ENCODE results near the gene HIPK2. TPM values are rescaled to one million over a fixed set of nuclear protein-coding genes. Genes with fewer than 3 reads are reported as not detected.

The HIPK2 gene
- total and polyA plus RNA-seq, 3 experiments from 2014 or later = 1.7 to 22.7 (median 21.2) TPM

DNA sequence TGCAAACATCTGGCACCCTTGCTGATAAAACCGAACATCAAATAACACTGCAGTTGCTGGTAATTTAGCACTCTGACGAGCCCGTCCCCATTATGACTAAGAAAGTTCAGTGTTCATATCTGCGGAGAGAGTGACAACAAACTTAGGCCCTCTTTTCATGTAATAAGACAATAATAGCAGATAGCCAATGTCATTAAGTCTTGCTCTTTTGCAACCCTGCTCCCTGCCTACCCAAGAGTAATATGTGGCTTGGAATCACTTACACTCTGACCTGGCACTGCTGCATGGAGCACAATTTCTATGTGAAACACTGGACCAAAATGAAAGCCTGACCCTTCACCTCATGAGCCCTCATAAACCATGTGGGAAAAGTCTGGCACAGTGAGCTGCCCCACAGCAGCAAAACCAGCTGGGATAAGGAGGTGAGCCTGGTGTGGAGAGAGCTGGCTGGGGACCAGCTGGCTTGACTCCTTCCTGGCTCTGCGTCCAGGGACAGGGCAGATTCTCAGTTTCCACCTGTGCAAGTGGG is 86.5 kb downstream of the HIPK2 start:
- Mint-ChIP-seq H3K4me1 (peaks cover 0 to 11% (median 3%) of the 10 kb centered on the region in 3 donors), H3K27me3 (no peaks in the 10 kb centered on the region), H3K9me3 (peaks cover 0 to 2% (median 0%) of the 10 kb centered on the region in 5 donors), H3K27ac (no peak overlapping the region), H3K36me3 (peaks cover 12 to 27% (median 18%) of the 10 kb centered on the region in 3 donors), H3K4me3 (no peak overlapping the region)
- no peak for DNase-seq
- H3K27me3 ChIP-seq (ENCODE audit: insufficient read depth, low read length, poor library complexity, severe bottlenecking) = no peaks in the 10 kb centered on the region
- ChIA-PET CTCF (no interaction called here), POLR2A (interaction anchor here (1.0 kb wide), 1 partner anchor 36 kb away, joined by 3 read pairs; no protein-coding TSS in a partner anchor)
- H3K27ac ChIP-seq (ENCODE audit: low read depth, low read length) = no peak overlapping the region
- no peaks in the 10 kb centered on the region for H3K36me3 ChIP-seq (ENCODE audit: insufficient read depth, low read length)
- H3K4me3 ChIP-seq (ENCODE audit: low read length) = no peak overlapping the region
- no peaks in the 10 kb centered on the region for H3K9me3 ChIP-seq (ENCODE audit: low read length)
- H3K4me1 ChIP-seq (ENCODE audit: insufficient read depth, low read length) = no peaks in the 10 kb centered on the region

DNA sequence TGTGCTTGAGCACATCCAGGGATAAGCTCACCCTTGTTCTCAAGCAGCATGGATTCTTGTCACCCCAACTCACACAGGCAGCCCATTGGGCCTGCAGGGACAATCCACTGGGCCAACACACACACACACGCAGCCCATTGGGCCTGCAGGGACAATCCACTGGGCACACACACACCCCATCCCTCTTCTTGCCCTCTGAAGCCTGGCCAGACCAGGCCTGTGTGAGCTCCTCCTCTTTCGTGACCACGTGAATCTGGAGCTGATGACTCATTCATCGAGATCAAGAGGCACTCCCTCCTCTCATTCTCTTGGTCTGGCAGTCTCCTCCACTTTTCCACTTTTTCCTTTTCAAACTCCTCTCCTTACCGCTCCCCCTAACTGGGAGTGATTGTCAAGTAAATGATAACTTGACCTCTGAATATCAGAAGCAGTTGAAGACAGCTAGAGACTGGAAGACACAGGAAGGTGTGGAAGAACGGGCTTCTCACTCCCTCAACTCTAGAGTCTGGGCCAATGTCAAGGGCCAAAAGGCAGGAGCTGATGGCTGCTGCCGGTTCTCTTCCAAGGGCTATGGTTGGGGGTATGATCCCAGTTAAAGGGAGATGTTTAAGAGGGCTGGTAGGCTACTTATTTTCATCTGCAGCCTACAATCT is 89.7 kb downstream of the HIPK2 start:
- H3K9me3 ChIP-seq (ENCODE audit: low read length) = no peaks in the 10 kb centered on the region
- Mint-ChIP-seq H3K36me3 (peaks cover 9 to 27% (median 23%) of the 10 kb centered on the region in 3 donors), H3K4me3 (no peak overlapping the region), H3K27me3 (no peaks in the 10 kb centered on the region), H3K27ac (peak overlapping the region in 1 of 8 donors; percentile 7), H3K4me1 (peaks cover 3 to 12% (median 12%) of the 10 kb centered on the region in 3 donors), H3K9me3 (peaks cover 0 to 5% (median 2%) of the 10 kb centered on the region in 5 donors)
- POLR2A ChIA-PET = no interaction called here
- H3K4me3 ChIP-seq (ENCODE audit: low read length) = no peak overlapping the region
- no peaks in the 10 kb centered on the region for H3K36me3 ChIP-seq (ENCODE audit: insufficient read depth, low read length)
- no peak overlapping the region for H3K27ac ChIP-seq (ENCODE audit: low read depth, low read length)
- peaks cover 5% of the 10 kb centered on the region for H3K4me1 ChIP-seq (ENCODE audit: insufficient read depth, low read length)
- CTCF ChIA-PET = interaction anchor here (1.7 kb wide), 1 partner anchor 42 kb away, joined by 5 read pairs; no protein-coding TSS in a partner anchor
- no peak for DNase-seq
- no peaks in the 10 kb centered on the region for H3K27me3 ChIP-seq (ENCODE audit: insufficient read depth, low read length, poor library complexity, severe bottlenecking)

DNA sequence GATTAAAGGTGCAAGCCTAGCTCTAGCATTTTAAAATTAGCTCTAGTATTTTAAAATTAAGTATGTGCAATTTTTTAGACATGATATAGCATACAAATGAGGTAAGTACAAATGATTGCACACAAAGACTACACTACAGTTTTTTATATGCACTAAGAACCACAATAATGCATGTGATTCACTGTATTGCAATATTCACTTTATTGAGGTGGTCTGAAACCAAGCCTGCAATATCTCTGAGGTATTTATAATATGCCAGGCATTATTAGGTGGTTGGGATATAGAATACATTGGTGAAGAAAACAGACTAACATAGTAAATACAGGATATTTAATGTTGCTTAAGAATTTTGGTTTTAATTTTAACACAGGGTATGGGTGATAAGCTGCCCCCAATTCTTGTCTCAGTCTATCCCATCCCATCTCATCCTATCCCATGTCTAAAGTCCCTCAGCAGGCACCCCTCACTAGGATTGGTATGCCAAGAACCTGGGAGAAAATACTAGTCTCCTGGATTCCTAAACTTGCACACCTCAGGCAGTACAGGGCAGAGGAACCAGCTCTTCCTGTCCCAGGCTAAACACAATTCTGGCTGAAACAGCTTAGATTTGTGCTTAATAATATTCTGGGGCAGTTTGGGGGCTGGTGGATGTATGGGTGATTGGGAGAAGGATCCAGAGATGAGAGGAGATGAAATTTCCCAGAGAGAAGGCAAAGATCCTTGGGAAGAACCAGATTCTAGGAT is 90.4 kb downstream of the HIPK2 start:
- Histone ChIP-seq H3K4me1 (ENCODE audit: insufficient read depth, low read length) (peaks cover 12% of the 10 kb centered on the region), H3K27me3 (ENCODE audit: insufficient read depth, low read length, poor library complexity, severe bottlenecking) (no peaks in the 10 kb centered on the region), H3K36me3 (ENCODE audit: insufficient read depth, low read length) (no peaks in the 10 kb centered on the region), H3K4me3 (ENCODE audit: low read length) (no peak overlapping the region), H3K27ac (ENCODE audit: low read depth, low read length) (no peak overlapping the region), H3K9me3 (ENCODE audit: low read length) (no peaks in the 10 kb centered on the region)
- no peaks in the 10 kb centered on the region for H3K27me3 Mint-ChIP-seq
- peaks cover 9 to 27% (median 23%) of the 10 kb centered on the region in 3 donors for H3K36me3 Mint-ChIP-seq
- no peak overlapping the region for H3K4me3 Mint-ChIP-seq
- no peak for DNase-seq
- ChIA-PET POLR2A (no interaction called here), CTCF (interaction anchor here (1.7 kb wide), 1 partner anchor 42 kb away, joined by 5 read pairs; no protein-coding TSS in a partner anchor)
- peaks cover 9 to 20% (median 19%) of the 10 kb centered on the region in 3 donors for H3K4me1 Mint-ChIP-seq
- peak overlapping the region in 1 of 8 donors; percentile 85 for H3K27ac Mint-ChIP-seq
- peaks cover 0 to 5% (median 2%) of the 10 kb centered on the region in 5 donors for H3K9me3 Mint-ChIP-seq

DNA sequence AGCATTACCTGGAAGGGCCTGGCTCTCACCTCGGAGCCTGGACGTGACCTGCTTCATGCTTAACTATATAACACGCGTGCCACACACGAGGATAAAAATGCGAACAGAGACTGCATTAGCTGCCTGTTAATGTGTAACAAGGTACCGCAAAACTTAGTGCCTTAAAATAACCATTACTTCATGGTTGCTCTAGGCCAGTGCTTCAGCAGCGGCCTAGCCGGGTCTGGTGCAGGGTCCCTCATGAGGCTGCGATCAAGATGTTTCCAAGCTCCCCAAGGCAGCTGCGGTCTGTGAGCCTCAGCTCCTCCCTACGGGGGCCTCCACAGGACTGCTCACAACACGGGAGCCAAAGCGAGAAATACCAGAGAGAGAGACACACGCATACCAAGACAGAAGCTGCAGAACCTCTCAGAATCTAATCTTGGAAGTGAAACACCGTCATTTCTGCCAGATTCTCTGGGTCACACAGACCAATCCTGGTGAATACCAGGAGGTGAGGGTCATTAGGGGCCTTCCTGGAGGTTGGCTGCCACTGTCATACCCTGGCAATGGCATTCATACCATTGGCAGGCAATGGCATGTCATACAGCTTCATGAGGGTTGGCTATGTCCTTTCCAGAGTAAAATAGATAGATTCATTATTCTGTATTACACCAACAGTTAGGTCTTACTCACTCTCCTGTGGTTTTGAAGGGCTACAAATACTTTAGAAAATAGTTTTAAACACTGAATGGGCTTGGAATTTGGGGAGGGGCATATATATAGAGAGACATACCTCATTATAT is 94.5 kb downstream of the HIPK2 start:
- no peak for DNase-seq
- no peaks in the 10 kb centered on the region for H3K27me3 Mint-ChIP-seq
- H3K4me1 ChIP-seq (ENCODE audit: insufficient read depth, low read length) = peaks cover 23% of the 10 kb centered on the region
- no peak overlapping the region for H3K4me3 ChIP-seq (ENCODE audit: low read length)
- peaks cover 0 to 5% (median 2%) of the 10 kb centered on the region in 5 donors for H3K9me3 Mint-ChIP-seq
- CTCF ChIA-PET = no interaction called here
- H3K36me3 ChIP-seq (ENCODE audit: insufficient read depth, low read length) = no peaks in the 10 kb centered on the region
- no peaks in the 10 kb centered on the region for H3K9me3 ChIP-seq (ENCODE audit: low read length)
- H3K27ac ChIP-seq (ENCODE audit: low read depth, low read length) = no peak overlapping the region
- H3K4me3 Mint-ChIP-seq = no peak overlapping the region
- POLR2A ChIA-PET = no interaction called here
- no peaks in the 10 kb centered on the region for H3K27me3 ChIP-seq (ENCODE audit: insufficient read depth, low read length, poor library complexity, severe bottlenecking)
- peak overlapping the region in 1 of 8 donors; percentile 45 for H3K27ac Mint-ChIP-seq
- H3K4me1 Mint-ChIP-seq = peaks cover 24 to 42% (median 40%) of the 10 kb centered on the region in 3 donors
- H3K36me3 Mint-ChIP-seq = peaks cover 2 to 17% (median 6%) of the 10 kb centered on the region in 3 donors

DNA sequence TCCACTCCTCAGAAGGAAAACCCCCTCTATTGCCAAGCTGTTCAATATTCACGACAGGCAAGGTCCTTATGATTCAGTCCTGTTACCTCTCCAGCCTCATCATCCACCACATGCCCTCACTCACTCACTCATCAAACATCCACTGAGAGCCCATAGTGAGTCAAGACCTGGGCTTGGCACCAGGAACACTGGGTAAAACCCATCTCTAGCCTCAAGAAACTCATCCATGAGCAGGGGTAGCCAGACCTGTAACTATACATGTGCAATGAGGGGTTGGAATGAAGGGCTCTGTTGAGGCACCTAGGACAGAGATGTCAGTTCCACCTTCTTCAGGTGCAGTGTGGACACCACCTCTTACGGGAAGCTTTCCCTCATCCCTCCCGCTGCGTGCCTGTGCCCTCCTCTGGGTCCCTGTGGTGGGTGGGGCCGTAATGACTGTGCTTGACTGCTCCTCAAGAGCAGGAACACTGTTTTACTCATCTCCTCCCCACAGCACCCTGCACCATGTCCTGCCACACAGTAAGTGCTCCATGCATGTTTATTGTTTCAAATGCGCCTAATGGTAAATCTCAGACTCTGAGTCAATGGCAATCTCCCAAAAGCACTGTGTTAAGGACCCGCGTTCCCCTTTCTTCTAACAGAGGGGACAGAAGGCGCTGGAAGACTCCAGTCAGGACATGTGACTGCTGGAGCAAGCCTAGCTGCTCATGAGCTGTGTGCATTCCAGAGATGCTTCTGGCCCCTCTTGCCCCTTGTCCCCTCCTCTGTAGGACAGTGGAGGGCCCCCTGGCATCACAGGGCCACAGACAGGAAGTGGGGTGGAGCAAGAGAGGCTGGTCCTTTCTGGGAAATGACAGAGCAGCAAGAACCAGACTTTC is 95.4 kb downstream of the HIPK2 start:
- no peaks in the 10 kb centered on the region for H3K27me3 Mint-ChIP-seq
- H3K27me3 ChIP-seq (ENCODE audit: insufficient read depth, low read length, poor library complexity, severe bottlenecking) = no peaks in the 10 kb centered on the region
- no peak overlapping the region for H3K4me3 ChIP-seq (ENCODE audit: low read length)
- peak overlapping the region in 3 of 8 donors; percentile 3 to 74 (median 48) for H3K27ac Mint-ChIP-seq
- H3K4me1 ChIP-seq (ENCODE audit: insufficient read depth, low read length) = peaks cover 23% of the 10 kb centered on the region
- POLR2A ChIA-PET = no interaction called here
- DNase-seq = no peak
- no peak overlapping the region for H3K27ac ChIP-seq (ENCODE audit: low read depth, low read length)
- peaks cover 24 to 42% (median 40%) of the 10 kb centered on the region in 3 donors for H3K4me1 Mint-ChIP-seq
- CTCF ChIA-PET = interaction anchor here (1.4 kb wide), 1 partner anchor 36 kb away, joined by 5 read pairs; no protein-coding TSS in a partner anchor
- peaks cover 2 to 10% (median 6%) of the 10 kb centered on the region in 3 donors for H3K36me3 Mint-ChIP-seq
- H3K36me3 ChIP-seq (ENCODE audit: insufficient read depth, low read length) = no peaks in the 10 kb centered on the region
- H3K9me3 Mint-ChIP-seq = peaks cover 0 to 5% (median 2%) of the 10 kb centered on the region in 5 donors
- peak overlapping the region in 5 of 7 donors; percentile 14 to 76 (median 23) for H3K4me3 Mint-ChIP-seq
- H3K9me3 ChIP-seq (ENCODE audit: low read length) = no peaks in the 10 kb centered on the region

DNA sequence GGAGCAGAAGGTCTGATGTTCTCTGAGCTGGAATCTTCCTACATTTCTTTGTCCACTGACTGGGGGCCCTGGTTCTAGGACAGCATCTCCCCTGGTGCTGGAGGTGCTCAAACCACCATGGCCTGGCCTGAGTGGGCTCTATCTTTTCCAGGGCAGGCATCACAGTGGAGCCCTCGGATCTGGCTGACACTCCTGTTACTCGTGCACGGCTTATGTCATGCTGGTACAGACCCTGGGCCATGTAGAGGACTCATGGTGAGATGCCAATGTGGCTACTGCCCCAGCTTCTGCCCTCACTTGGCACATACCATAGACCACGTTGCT is 96.0 kb downstream of the HIPK2 start:
- H3K4me3 ChIP-seq (ENCODE audit: low read length) = no peak overlapping the region
- CTCF ChIA-PET = interaction anchor here (1.4 kb wide), 1 partner anchor 36 kb away, joined by 5 read pairs; no protein-coding TSS in a partner anchor
- Mint-ChIP-seq H3K4me3 (peak overlapping the region in 6 of 7 donors; percentile 14 to 71 (median 34)), H3K27ac (peak overlapping the region in 3 of 8 donors; percentile 3 to 74 (median 17)), H3K27me3 (no peaks in the 10 kb centered on the region), H3K4me1 (peaks cover 24 to 42% (median 40%) of the 10 kb centered on the region in 3 donors), H3K36me3 (peaks cover 2 to 9% (median 6%) of the 10 kb centered on the region in 3 donors), H3K9me3 (peaks cover 0 to 4% (median 2%) of the 10 kb centered on the region in 5 donors)
- H3K36me3 ChIP-seq (ENCODE audit: insufficient read depth, low read length) = no peaks in the 10 kb centered on the region
- POLR2A ChIA-PET = no interaction called here
- H3K9me3 ChIP-seq (ENCODE audit: low read length) = no peaks in the 10 kb centered on the region
- peaks cover 23% of the 10 kb centered on the region for H3K4me1 ChIP-seq (ENCODE audit: insufficient read depth, low read length)
- H3K27me3 ChIP-seq (ENCODE audit: insufficient read depth, low read length, poor library complexity, severe bottlenecking) = no peaks in the 10 kb centered on the region
- DNase-seq = no peak
- H3K27ac ChIP-seq (ENCODE audit: low read depth, low read length) = no peak overlapping the region

DNA sequence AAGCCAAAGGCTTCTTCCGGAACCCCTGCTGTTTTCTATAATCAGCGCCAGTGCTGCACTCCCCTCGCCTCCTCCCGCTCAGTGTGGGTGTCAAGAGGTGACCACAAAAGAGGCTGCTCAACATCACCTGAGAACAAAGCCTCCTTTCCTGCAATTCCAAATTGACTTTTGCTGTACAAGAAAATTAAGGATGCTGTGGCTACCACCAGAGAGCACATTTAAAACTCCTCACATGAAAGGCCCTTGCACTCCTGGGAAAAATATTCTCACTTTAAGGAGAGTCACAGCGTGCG is 96.4 kb downstream of the HIPK2 start:
- H3K27me3 ChIP-seq (ENCODE audit: insufficient read depth, low read length, poor library complexity, severe bottlenecking) = no peaks in the 10 kb centered on the region
- peaks cover 23% of the 10 kb centered on the region for H3K4me1 ChIP-seq (ENCODE audit: insufficient read depth, low read length)
- Mint-ChIP-seq H3K9me3 (peaks cover 0 to 4% (median under 1%) of the 10 kb centered on the region in 5 donors), H3K27ac (peak overlapping the region in 2 of 8 donors; percentile 51 to 82), H3K4me3 (peak overlapping the region in 6 of 7 donors; percentile 13 to 71 (median 36)), H3K36me3 (peaks cover under 1 to 6% (median 5%) of the 10 kb centered on the region in 3 donors), H3K4me1 (peaks cover 24 to 43% (median 42%) of the 10 kb centered on the region in 3 donors), H3K27me3 (no peaks in the 10 kb centered on the region)
- DNase-seq = no peak
- CTCF ChIA-PET = interaction anchor here (1.4 kb wide), 1 partner anchor 36 kb away, joined by 5 read pairs; no protein-coding TSS in a partner anchor
- H3K4me3 ChIP-seq (ENCODE audit: low read length) = no peak overlapping the region
- POLR2A ChIA-PET = interaction anchor here (0.5 kb wide), 1 partner anchor 581 kb away, joined by 9 read pairs; no protein-coding TSS in a partner anchor
- H3K27ac ChIP-seq (ENCODE audit: low read depth, low read length) = no peak overlapping the region
- no peaks in the 10 kb centered on the region for H3K9me3 ChIP-seq (ENCODE audit: low read length)
- H3K36me3 ChIP-seq (ENCODE audit: insufficient read depth, low read length) = no peaks in the 10 kb centered on the region
